ENCODE data around the gene PRSS56.

The PRSS56 gene

DNA sequence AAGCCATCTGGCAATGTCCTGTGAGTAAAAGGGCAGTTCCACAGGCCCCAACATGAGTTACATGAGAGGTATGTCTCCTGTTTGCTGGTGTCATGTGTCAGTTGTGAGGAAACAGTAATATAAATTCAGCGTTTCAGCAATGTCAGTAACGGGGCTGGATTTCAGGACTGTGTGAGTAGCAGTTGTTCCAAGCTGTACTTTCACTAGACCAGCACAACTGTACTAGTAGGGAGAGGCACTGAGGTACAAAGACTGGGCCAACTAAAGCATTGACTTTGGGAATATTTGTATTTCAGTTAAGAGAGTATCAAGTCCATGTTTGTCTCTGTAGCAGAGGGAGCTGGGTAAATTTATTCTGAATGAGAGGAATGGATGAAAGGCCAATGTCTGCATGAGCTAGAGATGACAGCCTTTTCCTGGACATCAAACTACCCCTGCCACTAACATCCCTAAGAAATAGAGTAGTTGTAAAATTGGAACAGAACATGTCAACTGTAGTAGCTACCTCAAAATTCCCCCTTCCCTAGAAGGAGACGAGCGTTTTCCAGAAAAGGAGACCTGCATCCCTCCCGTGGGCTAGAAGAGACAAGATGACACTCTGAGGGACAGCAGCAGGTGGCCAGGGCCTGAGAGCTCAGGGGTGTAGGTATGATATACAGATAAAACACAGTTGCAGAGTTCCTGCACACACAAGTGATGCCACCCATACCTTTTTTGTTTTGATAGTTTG lies 54.7 kb downstream of the PRSS56 start:
- DNase-seq: no peak
